GM18520 (cell line): ENCODE results near the gene RGS5.

Source experiments
- ATAC-seq: cut with Tn5 transposase; IDR thresholded peaks from one replicate; pipeline ENCODE4 v1.9.1; 2021; ENCODE audit not compliant: unreplicated experiment

RGS5 gene

DNA sequence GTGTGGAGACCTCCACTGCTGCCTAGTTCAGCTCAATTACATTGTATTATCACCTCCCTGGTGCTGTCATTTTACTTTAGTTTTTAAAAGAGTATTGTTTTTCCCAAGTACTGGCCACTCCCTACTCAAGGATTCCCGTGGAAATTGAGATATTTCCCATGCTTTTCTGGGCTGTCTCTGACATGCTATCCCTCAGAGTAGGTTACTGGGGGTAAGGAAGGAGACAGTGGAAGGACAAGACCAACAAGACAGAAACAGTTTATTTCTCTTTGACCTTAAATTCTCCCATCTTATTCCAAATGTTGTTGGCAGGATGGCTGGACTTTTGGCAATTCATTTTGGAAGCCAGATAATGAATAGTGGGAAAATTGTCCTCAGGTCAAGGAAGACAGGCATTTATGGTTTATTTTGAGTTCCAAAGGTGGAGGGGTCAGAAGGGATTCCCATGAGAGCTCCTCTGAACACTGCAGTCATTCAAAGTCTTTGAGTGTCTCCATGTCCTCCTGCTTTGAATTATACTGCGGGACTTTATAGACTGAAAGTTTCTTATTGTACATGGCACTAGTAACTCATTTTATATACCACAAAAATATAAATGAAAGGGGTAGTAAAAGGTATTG lies 20.3 kb downstream of the RGS5 start:
- ATAC-seq = no peak

DNA sequence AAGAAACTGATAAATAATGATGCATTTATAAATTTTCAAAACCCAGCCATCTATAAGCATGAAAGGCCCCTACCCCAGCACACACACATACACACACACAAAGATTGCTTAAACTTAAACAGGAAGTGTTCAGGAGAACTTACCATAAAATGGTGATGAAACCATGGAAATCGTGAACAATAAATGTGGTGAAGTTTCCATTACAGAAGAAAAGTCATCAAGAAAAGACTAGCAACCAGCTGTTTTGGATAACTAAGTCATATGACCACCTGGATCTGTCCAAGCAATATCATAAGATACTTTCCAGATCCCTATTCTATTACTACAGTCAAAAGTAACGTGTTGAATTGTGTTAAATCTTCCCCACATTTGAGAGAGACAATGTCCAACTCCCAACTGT lies 24.1 kb downstream of the RGS5 start:
- no peak for ATAC-seq

DNA sequence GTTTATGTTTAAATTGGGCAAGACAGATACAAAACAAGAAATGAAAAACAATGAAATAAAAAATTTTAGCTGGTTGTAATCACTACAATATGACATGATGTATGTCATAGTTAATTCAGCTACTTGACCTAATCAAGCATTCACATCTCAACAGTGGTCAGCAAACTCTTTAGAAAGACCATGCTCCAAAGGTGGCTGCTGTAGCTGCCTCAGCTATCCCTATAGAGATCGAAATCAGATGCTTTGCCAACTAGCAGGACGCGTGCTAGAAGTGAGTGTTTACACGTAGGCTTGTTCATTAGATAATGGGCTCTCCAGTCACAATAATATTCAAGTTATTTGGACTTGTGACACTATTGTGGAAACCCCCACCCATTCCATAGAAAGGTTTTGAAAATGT lies 25.9 kb downstream of the RGS5 start:
- ATAC-seq = no peak

DNA sequence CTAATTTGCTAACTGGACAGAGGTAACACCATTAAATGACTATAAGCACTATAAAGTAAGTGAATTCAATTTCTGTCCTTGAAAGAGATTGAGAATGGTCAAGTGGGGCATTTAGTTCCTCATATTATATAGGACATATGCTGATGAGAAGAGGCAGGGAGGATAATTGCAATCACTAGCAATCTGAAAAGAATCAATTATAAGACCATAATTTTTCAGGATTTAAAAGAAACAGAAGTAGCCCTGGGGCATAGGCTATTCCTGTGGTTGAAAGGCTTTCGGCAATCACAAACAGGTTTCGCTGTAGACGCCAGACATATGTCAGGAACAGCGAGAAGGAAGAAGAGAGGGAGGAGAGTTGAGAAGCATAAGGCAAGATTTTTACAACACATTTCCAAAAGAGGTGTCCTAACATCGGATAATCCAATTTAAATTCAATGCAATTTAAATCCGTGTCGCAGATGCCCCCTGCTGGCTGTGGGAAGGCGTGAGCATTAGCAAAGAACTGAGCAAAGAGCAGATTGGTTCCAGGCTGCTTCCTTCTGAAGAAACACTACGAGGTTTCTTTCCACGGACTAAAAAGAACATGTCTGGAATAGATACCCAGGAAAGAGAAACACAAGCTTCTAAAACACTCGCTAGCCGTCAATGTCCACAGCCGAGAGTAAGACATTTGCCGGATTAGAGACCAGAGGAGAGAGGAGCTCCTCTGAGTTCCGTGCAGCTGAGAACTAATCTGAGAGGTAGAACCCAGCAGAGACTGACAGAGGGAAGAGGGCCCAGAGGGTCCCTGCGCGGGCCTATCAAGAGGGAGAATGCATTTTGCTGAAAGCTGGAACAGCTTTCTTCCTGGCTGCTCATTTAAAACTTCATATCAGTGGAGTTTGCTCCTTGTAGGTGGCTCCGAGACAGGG lies 27.9 kb downstream of the RGS5 start:
- ATAC-seq = no peak

DNA sequence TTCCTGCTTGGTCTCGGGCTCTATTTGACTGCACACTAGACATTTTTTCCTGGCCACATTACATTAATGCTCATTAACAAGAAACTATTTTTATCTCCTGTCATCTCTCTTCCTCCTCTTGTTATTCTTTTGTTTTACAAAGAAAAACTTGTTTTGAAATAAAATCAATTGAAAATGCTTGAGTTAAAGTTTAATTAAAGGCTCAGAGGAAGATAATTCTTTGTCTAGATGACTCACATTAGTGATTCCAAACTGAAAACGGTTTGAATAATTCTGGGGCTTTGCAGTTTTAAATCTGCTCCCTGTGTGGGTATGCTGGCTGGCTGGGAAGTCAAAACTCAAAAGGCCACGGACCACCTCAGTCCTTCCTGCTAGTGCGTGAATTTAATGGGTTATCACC lies 29.6 kb downstream of the RGS5 start:
- no peak for ATAC-seq

DNA sequence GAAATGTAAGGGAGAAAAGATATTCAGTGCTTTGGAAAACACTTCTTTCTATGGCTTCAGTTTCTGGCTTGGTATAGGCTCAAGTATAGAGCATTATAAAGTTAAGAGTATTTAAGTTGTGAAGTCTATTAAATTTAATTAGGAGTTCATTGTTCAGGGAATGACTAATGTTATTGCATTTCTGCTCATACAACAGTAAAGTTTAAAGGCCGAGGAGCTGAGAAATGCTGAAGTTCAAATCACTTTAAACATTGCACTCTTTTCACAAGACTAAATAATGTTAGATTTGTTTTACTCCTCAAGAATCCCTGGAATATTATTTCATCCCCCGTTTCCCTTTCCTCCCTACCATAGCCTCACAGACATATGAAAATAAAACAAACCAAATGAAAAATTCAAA lies 30.1 kb downstream of the RGS5 start:
- no peak for ATAC-seq

DNA sequence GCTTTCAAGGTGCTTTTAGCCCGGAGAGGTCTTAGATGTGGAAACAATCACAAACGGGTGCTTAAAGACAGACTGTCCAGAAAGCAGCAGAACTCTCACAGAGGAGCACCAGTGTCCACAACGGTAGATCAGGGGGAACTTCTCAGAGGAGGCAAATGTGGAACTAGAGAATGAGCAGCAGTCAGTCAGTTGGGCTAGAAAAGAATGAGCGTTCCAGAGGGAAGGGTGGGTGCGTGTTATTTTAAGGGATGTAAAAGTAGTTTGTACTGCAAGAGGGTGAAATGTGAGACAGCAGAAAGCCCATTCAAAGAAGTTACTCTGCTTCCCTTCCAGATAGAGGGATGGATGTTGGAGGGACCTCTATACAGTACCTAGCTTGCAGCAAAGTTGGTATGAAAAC lies 30.9 kb downstream of the RGS5 start:
- no peak for ATAC-seq

DNA sequence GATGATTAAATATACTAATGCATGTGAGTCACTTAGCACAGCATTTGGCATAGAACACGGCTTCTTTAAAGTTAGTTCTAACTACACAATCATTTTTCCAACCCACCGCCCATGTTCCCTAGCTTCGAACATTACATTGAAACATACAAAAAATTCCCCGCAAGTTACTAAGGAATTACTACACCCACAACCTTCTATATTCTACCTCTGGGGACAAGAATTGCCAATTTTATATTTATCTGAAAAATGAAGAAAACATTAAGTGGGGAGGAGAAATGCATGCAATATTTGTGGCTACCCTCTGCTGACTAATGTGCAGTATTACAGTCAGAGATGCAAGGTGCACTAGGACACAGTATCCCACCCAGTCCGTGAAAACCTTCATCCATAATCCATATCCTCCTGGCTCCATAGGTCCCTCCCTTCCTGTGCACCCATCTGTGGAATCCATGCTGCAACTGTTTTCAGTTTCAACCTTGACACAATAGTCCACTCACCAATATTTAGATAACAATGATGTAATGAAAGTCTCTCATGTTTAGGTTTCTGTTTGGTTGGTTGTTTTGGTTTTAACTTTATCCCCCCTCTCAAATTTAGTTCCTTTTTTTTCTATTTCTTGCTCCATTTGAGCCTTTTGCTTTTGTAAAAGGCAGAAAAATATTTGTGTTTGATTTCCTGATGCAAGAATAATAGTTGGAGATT lies 31.6 kb downstream of the RGS5 start:
- no peak for ATAC-seq

DNA sequence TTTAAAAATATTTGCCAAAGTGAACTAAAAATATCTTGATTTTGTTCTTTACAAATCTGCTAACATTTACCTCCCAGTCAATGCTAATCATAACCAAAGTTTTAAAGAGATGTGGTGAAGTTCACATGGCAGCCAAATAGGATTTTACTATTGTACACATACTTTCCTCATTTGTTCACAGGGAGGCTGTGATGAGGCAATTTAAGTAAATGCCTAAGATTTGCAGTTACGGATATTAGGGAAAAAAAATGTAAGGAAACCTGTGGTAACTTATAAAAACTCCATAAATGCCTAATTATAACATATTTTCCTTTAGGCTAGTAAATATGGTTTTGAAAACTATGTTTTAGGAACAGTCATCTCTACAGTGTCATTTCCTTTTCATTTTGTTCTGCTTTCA lies 32.4 kb downstream of the RGS5 start:
- ATAC-seq = no peak

DNA sequence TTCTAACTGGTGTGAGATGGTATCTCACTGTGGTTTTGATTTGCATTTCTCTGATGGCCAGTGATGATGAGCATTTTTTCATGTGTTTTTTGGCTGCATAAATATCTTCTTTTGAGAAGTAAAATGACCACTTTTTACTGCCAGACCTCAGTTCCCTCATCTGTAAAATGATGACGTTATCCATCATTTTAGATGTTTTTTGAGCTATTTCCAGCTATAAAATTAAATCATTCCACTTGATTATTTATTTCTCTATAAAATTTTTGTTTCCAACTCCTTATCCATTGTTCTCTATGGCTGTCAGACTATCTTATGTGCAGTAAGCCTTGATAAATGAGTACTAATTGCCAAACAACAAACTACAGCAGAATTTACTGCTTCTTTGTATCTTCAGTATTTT lies 33.2 kb downstream of the RGS5 start:
- no peak for ATAC-seq

DNA sequence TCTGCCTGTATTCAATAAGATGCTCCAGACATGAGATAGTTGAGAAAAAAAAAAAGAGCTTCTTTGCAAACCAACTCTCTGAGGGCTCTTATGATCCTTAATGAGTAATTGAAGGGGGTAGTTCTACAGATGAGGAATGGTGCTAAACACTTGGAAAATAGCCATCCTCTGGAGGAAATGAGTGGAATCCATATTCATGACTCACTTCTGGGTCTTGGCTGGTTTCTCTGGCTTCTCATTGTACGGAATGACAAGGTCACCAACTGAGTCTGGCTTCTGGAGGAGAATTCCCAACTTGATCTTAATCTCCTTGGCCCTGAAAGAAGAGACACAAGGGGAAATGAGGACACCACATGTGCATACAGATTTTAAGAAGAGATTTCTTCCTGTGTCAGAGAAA lies 34.7 kb downstream of the RGS5 start:
- ATAC-seq = no peak

DNA sequence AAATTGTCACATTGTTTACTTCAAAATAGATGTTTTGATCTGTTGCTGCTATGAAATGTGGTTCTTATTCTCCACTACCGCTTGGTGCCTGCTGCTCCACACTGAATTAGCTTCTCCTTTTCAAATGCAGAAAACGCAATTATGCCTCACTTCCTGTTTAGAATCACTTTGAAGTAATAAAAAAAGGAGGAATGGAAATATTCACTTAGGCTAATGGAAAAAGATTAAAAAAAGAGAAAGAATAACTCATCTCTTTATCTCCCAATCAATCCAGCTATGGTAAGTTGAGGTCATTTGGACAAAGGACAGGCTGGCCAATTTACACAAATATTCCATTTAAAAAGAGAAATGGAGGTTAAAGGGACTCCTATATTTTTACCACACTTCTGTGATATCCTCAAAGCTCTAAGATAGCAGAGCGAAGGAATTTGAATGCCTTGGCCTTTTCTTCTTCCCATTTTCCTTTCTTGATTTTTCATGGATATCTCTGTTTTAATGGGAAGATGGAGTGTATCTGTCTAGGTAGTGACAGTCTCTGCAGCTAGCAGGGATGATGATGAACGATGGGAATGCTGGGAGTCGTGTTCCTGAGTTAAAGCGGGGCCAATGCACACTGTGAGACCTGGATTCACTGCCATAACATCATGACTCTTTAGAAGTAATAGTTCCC lies 35.7 kb downstream of the RGS5 start:
- ATAC-seq = no peak

DNA sequence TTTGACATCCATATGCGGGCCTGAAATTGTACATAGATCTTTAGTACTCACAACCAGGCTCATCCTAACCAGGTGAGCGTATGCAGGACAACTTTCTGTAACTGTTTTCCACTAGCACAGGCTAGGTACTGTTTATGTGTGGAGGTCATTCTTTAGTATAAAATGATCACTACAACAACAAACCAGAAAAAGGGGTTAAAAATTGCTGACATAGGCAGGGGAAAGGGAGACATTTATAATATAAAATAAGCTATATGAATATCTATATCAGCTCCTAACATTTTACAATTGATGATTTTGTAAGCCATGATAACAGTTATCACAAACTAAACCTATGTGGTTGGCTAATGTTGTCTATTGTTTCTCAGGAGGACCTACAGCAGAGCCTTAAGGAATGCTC lies 37.6 kb downstream of the RGS5 start:
- ATAC-seq = no peak

DNA sequence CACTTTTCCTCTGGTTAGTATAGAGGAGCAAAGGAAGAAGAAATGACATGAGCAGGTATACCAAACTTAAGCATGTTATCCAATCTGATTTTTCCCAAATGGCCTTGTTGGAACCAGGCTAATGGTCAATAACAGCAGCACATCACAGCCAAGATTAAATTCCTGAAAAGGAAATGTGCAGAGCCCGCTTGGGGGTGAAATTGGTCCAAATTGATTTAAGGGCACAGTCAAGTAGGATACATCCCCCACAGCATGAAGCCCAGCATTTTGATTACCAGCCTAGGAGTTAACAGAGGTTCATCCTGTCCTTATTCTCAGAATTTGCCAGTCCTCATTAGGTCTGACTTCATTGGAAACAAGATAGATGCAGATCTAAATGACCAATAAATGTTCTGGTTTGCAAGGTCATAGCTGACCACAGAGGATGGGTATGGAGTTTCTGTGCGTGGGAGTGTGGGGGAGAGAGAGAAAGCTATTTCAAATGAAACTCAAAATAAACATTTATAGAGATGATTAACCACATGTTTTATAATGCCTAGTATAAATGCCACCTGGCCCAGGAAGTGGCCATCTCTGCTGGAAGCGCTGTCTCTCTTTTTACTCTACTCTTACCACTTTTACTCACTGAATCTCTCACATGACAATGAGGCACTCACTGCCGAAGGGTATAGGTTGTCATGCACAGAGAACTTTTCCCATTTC lies 38.7 kb downstream of the RGS5 start:
- ATAC-seq = no peak

DNA sequence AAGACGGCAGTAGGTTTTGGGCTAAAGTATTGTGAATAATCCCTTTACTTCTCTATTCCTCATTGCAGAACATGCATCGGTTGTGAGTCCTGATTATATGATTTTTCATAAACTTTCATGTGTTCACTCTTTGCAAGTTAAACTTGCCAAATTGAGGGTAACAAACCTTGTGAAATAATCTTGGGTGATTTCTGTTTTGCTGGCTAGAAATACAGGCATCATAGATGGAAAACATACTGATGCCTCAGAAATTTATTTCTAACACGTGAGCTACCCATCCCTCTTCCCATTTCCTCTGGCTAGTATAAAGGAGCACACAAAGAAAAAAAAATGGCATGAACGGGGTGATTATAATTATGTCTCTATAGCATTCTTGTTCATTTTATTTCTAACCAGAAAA lies 39.6 kb downstream of the RGS5 start:
- no peak for ATAC-seq

DNA sequence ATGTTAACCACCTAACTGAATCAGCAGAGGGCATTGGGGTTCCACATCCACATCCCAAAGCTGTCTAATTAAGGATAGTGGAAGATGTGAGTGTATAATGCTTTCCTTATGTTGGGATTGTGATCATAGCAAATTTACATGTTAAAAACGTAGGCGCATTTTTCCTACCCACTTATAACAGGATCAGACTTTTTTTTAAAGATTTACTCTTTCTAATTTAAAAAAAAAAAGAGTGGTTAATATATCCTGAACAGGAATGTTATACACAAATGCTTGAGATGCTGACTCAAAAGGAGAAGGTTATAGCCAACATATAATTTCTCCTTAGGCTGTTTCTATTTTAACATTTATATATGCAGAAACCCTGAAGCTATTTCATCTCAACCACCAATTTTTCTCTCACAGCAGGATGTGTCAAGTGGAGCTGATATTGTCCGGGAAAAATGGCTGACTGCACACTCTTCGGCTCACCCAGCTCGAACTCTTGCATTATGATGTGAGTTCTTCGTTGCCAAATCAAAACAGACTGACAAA lies 40.3 kb downstream of the RGS5 start:
- no peak for ATAC-seq

DNA sequence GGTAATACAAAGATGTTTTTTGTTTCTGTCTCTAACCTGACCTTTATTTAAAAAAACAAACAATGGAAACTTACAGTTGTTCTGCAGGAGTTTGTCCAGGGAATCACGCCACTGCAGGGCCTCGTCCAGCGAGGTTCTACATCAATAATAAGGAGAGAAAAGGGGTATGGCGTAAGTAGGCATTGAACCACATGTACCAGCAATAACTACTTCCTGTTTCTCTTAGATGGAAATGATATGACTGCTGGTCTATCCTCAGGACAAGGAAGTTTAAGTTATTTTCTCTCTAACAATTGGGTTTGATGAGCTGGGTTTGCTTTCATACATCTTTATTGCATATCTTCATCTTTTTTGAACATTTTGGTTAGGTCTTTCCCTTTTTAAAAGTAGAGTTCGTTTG lies 40.9 kb downstream of the RGS5 start:
- ATAC-seq = no peak

DNA sequence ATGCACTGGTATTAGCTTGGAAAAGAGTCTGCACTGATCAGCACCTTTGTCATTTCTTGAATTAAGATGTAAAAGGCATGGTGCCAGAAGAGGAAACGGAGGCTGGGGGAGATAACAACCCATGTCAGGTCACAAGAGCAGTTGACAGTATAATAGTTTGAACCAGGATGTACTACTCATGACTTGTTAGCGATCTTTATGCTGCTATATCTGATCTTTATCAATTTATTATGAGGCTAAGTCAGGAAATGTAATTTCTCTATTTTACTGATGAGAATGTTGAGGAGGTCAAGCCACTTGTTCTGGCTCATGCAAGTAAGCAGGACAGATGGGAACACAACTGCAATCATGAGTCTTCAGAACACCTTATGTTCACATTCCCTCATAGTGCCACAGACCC lies 41.4 kb downstream of the RGS5 start:
- ATAC-seq = no peak

DNA sequence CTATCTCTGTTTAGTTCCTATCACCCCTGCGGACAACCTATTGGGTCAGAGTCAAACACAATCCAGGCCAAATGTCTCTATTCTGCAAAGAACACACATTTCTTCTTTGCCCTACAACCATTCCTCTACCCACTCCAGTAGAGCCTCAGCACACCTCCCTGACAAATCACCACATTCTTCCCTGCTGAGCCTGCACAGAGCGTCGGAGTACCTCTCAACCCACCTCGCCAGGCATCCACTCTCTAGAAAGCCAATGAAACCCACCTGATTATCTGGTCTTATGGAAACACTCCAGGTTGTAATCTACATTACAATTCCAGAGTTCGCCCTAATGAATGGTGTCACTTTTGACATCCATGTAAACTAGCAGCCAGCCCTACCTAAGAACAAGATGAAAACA lies 47.1 kb downstream of the RGS5 start:
- ATAC-seq = no peak

DNA sequence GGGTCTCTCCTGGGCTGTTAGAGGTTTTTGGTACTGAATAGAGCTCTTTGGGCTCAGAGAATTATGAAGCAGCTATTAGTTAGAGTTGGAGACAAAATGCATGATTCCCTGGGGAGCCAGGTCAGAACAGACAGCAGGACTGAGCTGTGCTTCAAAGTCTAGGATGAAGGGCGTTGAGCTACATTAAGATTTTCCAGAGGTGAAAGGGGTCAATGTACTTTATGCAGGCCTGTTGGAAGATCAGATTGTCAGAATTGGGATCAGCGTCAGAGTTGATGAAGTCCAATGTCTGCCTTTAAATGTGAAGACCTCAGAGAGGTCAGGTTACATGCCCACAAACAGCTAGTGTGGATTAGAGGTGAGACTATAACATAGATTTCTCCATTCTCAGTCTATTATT lies 53.8 kb downstream of the RGS5 start:
- no peak for ATAC-seq

DNA sequence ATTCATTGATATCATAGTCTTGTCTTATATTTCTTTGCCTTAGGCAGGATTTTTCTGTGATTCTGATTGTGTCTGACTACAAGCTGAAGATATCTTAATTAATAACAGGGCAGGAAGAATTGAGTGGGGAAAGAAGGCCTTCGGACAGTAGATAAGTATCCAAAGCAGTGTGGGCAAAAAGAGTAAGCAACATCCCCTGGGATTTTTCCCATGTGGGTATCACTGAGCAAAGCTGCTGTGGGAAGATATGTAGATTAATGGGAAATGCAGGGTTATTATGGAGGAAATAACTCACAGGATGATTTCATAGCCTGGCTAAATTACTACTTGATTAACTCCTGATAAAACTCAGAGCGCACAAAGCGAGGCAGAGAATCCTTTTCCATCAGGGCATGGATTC lies 55.7 kb downstream of the RGS5 start:
- ATAC-seq = no peak
